OCI-LY3 (cell line): ENCODE measurements around the gene GSTM3.

ENCODE experiments used
- CTCF ChIP-seq: fragments of 200-600, 300-600 bp; sonication (generic); IDR thresholded peaks from 2 replicates; pipeline ENCODE4 v1.5.1; 2014; ENCODE audit warnings: antibody characterized with exemption, low read length, low read depth
- EZH2phosphoT487 ChIP-seq: fragments of 200-600 bp; shearing (Covaris generic); IDR thresholded peaks from 2 replicates; pipeline ENCODE4 v1.6.1; 2018; ENCODE audit warnings: antibody characterized with exemption, mixed run types, low read depth

- TF ChIP-seq CTCF (no peak), EZH2phosphoT487 (no peak)
Measured at GRCh38 chr1:109733236-109733870, 7.5 kb downstream of the GSTM3 start.
